GM19351 (cell line): ENCODE data around the gene PHF13.
"Not testable (repeated sequence)": the region's sequence is repeated elsewhere in the genome, so short reads cannot be mapped to it uniquely, and the experiment has no call there.

Source experiments
- ATAC-seq: cut with Tn5 transposase; IDR thresholded peaks from one replicate; pipeline ENCODE4 v1.9.1; 2021; ENCODE audit warnings: mild to moderate bottlenecking, moderate library complexity; ENCODE audit not compliant: unreplicated experiment

Gene PHF13

GRCh38 chr1:6586404-6586816, 27.1 kb upstream of the PHF13 start:
- ATAC-seq = no peak

GRCh38 chr1:6587261-6588005, 26.1 kb upstream of the PHF13 start:
- ATAC-seq = no peak

- no peak for ATAC-seq
Measured at GRCh38 chr1:6588128-6588892, 25.2 kb upstream of the PHF13 start.

GRCh38 chr1:6588893-6589520, 24.5 kb upstream of the PHF13 start:
- ATAC-seq = no peak

DNA sequence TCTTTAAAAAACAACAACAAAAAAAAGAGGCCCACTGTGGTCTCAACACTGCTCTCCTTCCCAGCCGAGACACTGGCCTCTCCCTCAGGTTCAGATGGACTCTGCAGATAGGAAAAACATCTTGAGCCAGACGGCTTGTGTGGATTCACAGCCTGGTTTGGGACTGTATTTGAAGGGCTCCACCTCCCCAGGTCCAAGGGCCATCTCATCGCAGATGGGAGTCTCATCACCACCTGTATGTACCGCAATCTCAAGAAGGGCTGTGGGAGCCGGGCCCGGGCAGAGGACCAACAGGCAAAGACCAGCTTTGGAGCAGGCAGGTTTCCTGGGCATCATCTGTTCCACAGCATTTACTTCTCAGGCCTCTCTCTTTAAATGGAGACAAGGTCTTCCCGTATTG, 23.5 kb upstream of the PHF13 start:
- no peak for ATAC-seq

DNA sequence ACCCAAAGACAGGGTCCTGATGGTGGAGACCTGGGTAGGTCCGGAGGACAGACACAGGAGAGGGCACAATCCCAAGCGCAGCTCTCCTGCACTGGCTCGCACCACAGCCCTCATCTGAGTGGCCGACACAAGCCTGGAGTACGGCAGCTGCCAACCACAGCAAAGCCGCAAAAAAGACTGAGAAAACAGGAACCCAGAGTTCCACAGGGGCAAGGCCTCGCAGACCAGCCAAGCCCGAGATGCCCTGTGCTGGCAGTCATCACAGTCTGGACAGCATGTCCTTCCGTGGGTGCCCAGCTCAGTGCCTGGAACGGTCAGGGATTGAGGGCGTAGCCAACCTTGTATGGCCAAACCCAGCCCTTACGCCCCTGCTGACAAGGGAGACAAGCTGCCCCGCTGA, 22.3 kb upstream of the PHF13 start:
- no peak for ATAC-seq

- no peak for ATAC-seq
Measured at GRCh38 chr1:6591644-6592043, 21.9 kb upstream of the PHF13 start.

- ATAC-seq = no peak
Measured at GRCh38 chr1:6592441-6592840, 21.1 kb upstream of the PHF13 start.

DNA sequence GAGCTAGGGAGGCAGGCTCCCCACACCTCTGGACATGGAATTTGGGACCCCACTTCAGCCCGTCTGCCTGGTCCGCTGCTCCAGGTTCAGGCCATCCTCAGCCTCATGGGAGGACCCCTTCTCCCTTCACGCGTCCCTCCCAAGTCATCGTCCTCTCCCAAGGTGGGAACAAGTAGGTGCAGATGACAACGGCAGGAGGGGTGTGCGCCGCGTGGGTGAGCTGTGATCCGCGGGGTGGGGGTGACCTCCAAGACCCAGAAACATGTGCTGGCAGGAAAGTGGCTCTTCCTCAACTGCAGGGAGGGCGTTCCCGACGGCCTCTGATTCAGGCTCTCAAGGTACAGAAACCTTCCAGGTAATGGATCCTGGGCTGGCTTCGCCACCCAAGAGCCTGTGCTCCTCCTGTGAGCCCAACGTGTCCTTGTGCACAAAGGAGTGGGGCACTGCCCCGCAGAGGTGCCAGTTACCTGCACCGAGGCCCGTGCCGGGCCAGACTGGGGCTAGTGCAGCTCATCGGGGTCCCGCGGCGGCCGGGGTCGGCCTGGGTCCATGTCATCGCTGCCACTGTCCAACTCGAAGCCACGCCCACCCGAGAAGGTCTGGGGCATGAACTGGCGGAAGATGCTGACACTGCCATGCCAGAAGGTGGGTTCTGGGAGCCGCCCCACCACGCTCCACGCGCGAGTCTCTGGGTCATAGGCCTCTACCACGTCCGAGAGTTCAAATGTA, 20.5 kb upstream of the PHF13 start:
- ATAC-seq = no peak

- no peak for ATAC-seq
Measured at GRCh38 chr1:6593810-6594209, 19.7 kb upstream of the PHF13 start.

- no peak for ATAC-seq
Measured at GRCh38 chr1:6594977-6595740, 18.4 kb upstream of the PHF13 start.

DNA sequence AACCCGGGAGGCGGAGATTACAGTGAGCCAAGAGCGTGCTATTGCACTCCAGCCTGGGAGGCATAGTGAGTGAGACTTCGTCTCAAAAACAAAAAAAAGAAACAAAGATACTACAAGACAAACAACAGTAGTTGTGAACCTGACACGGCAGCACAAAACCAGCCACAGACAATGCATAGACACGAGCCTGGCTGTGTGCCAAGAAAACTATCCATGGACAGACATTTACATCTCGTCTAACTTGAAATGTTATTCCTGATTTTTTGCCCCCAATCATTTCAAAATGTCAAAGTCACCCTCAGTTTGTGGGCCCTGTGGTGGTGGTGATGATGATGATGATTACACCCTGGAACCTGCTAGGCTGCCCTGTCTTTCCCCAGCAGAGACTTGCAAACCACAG, 17.2 kb upstream of the PHF13 start:
- no peak for ATAC-seq

GRCh38 chr1:6596886-6597776, 16.4 kb upstream of the PHF13 start:
- no peak for ATAC-seq

DNA sequence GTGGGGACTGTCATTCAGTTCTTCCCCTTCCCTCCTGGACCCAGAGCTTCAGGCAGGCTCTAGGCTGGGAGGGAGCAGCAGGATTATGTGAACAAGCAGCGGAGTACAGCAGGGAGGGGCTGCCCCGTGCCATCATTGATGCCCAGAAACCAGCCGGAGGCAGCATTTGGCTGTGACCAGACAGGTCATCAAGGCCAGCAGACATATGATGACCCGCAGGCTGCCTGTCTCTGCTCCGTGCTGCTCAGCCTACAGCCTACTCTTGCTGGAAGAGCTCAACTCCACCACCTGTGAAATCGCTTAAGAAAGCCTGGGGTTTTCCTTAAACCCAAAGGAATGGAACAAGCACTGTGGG, 15.8 kb upstream of the PHF13 start:
- ATAC-seq = no peak

DNA sequence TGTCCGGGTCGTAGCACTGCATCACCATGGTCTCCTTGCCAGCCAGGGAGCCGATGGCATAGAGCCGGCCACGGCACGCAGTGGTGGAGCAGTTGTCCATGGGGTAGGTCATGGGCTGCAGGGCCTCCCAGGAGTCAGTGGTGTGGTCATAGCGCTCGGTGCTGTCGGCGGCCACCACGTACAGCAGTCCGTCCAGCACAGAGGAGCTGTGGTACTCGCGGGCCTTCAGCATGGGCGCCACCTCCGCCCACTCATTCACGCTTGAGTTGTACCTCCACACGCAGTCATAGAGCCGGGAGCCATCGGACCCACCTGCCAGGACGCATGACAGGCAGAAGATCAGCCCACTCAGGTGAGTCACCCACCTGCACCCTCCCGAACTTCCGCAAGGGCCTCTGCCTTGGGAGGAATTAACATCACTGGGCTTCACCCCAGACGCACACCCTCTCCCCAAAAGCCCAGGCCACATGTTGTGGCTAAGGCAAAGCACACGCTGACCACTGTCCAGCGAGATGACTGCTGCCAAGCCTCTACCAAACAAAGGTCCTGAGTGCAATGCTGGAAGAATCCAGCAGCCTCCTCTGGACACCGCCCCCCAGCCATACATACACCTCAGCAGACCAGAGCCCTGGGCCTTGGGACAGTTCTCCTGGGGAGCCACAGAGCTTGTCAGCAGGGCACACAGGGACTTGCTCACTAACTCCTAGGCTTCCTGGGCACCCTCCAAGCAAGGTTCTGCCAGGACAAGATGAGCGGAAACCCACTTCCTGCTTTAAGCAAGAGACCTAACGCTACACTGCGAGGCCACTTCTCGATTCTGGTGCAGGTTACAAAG, 14.2 kb upstream of the PHF13 start:
- ATAC-seq = no peak

- not testable (repeated sequence) for ATAC-seq
Measured at GRCh38 chr1:6599991-6600390, 13.5 kb upstream of the PHF13 start.

DNA sequence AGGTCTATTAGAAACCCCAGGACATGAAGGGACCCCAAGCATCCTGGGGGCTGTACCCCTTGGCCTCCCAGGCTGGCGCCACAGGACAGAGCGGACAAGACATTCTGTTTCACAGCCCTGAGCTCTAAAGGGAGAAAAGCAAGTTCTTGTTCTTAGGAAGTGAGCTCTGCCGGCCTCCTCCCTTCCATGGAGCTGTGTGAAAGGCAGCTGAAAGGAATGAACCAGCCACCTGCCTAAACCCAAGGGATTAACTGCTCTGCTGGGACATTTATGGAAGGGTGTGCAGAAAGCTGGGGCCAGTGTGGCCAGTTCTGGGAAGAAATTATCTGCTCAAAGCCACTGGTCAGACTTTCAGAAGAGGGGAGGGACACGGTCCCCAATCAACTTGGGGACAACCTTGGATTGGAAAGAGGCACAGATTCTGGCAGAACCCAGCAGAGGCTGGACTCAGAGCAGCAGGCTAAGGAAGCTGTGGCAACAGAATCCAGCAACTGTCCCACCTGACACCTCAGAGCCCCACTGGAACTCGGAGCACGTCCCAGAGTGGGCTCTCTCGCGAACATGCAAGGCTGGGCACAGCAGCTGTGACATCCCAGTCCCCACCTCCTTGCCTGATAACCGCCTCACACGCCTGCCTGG, 13.0 kb upstream of the PHF13 start:
- ATAC-seq = no peak
